IPS DF 19.7 (cell line): ENCODE data around the gene TNFRSF4.

Experiments
- DNase-seq: peaks from one replicate; pipeline ENCODE4 v3.0.0-alpha.2; 2013; ENCODE audit warnings: low read depth, low spot score

Gene TNFRSF4

GRCh38 chr1:1169429-1170214 is 44.3 kb downstream of the TNFRSF4 start:
- no peak for DNase-seq

GRCh38 chr1:1168451-1169411 is 45.2 kb downstream of the TNFRSF4 start:
- DNase-seq: no peak

GRCh38 chr1:1167841-1168450 is 46.0 kb downstream of the TNFRSF4 start:
- DNase-seq: no peak

GRCh38 chr1:1167398-1167821 is 46.5 kb downstream of the TNFRSF4 start:
- DNase-seq: no peak

- no peak for DNase-seq
These were observed 47.1 kb downstream of the TNFRSF4 start for GRCh38 chr1:1166642-1167397.

GRCh38 chr1:1165900-1166421 is 48.0 kb downstream of the TNFRSF4 start:
- DNase-seq: no peak

GRCh38 chr1:1165485-1165884 is 48.5 kb downstream of the TNFRSF4 start:
- DNase-seq: no peak

- no peak for DNase-seq
These were observed 49.1 kb downstream of the TNFRSF4 start for GRCh38 chr1:1164701-1165451.

- DNase-seq: no peak
These were observed 49.6 kb downstream of the TNFRSF4 start for GRCh38 chr1:1164361-1164700.

GRCh38 chr1:1163538-1164070 is 50.3 kb downstream of the TNFRSF4 start:
- no peak for DNase-seq

- no peak for DNase-seq
These were observed 51.1 kb downstream of the TNFRSF4 start for GRCh38 chr1:1162597-1163537.

GRCh38 chr1:1161683-1162079 is 52.3 kb downstream of the TNFRSF4 start:
- DNase-seq: no peak
